ENCODE measurements around the gene PRIMPOL. TPM values are rescaled to one million over a fixed set of nuclear protein-coding genes. Genes with fewer than 3 reads are reported as not detected.
"Not testable (repeated sequence)": the region's sequence is repeated elsewhere in the genome, so short reads cannot be mapped to it uniquely, and the experiment has no call there.

The PRIMPOL gene
- total and polyA plus RNA-seq, 7 donors: 4.2 to 11.1 (median 5.7) TPM

- WGBS, 3 donors: 77 to 83% (median 80%) methylated on average over 7 to 8 of the region's 8 CpGs
Observed at GRCh38 chr4:184651899-184652298, 2.4 kb downstream of the PRIMPOL start.

GRCh38 chr4:184652681-184653080 is 3.1 kb downstream of the PRIMPOL start:
- not testable (repeated sequence) for DNase-seq; H3K36me3 ChIP-seq (ENCODE audit: insufficient read depth in 1 of 2, low read depth in 1 of 2); H3K27me3 ChIP-seq (ENCODE audit: insufficient read depth in 3 of 3, low read length in 2 of 3); H3K9me3 ChIP-seq; H3K4me3 ChIP-seq; ATAC-seq
- peaks cover 33% of the 10 kb centered on the region for H3K4me1 ChIP-seq
- intact Hi-C loops (cut with DNase I): loop anchor here in 1 of 2 donors (10.0 kb wide), 1 partner anchor 742 kb away; the partner anchor contains the start of genes ANKRD37 and LRP2BP
- H3K27ac ChIP-seq: peak overlapping the region; percentile 11

More at GRCh38 chr4:184651899-184652298, 2.4 kb downstream of the PRIMPOL start:
- TF ChIP-seq CTCF (IDR thresholded peaks at IDR 0.05): no peak
- intact Hi-C loops (cut with DNase I): loop anchor here in 1 of 2 donors (10.0 kb wide), 1 partner anchor 743 kb away; the partner anchor contains the start of genes ANKRD37 and LRP2BP
- no peaks in the 10 kb centered on the region for H3K27me3 ChIP-seq (ENCODE audit: insufficient read depth in 3 of 3, low read length in 2 of 3)
- H3K4me3 ChIP-seq: no peak overlapping the region
- no peak overlapping the region for H3K27ac ChIP-seq
- no peak for DNase-seq
- H3K36me3 ChIP-seq (ENCODE audit: insufficient read depth in 1 of 2, low read depth in 1 of 2): peaks cover 0 to 8% of the 10 kb centered on the region in 2 donors
- ATAC-seq: no peak
- no peaks in the 10 kb centered on the region for H3K9me3 ChIP-seq
- H3K4me1 ChIP-seq: peaks cover 41% of the 10 kb centered on the region

- Histone ChIP-seq H3K9me3 (no peaks in the 10 kb centered on the region), H3K36me3 (ENCODE audit: insufficient read depth in 1 of 2, low read depth in 1 of 2) (peaks cover 0 to 11% of the 10 kb centered on the region in 2 donors), H3K4me3 (no peak overlapping the region), H3K4me1 (peaks cover 29% of the 10 kb centered on the region), H3K27me3 (ENCODE audit: insufficient read depth in 3 of 3, low read length in 2 of 3) (no peaks in the 10 kb centered on the region), H3K27ac (peak overlapping the region; percentile 87)
- intact Hi-C loops (cut with DNase I): loop anchor here in 1 of 2 donors (10.0 kb wide), 1 partner anchor 741 kb away; the partner anchor contains the start of genes ANKRD37 and LRP2BP
- DNase-seq (no peak), ATAC-seq (peak in 2 of 4 donors; percentile 32 to 39)
- TF ChIP-seq CTCF (IDR thresholded peaks at IDR 0.05): no peak
- WGBS, 3 donors: 3 to 5% (median 4%) methylated on average over 2 of the region's 2 CpGs
Observed at GRCh38 chr4:184653650-184654049, 4.1 kb downstream of the PRIMPOL start.

- peaks cover 29% of the 10 kb centered on the region for H3K4me1 ChIP-seq
- no peaks in the 10 kb centered on the region for H3K27me3 ChIP-seq (ENCODE audit: insufficient read depth in 3 of 3, low read length in 2 of 3)
- no peak overlapping the region for H3K4me3 ChIP-seq
- peak; percentile 90 to 98 (median 96) for ATAC-seq
- TF ChIP-seq CTCF (IDR thresholded peaks at IDR 0.05): no peak
- H3K27ac ChIP-seq: peak overlapping the region; percentile 87
- intact Hi-C loops (cut with DNase I): loop anchor here (5.0 to 10.0 kb wide), 2 partner anchors 71 to 739 kb away; partner anchors contain the start of genes ANKRD37 (in 1 of the 2) and LRP2BP (in 1 of the 2)
- DNase-seq: peak; percentile 30 to 66
- 53 to 63% (median 53%) methylated on average over 8 of the region's 8 CpGs for WGBS, 3 donors
- peaks cover 0 to 32% of the 10 kb centered on the region in 2 donors for H3K36me3 ChIP-seq (ENCODE audit: insufficient read depth in 1 of 2, low read depth in 1 of 2)
- no peaks in the 10 kb centered on the region for H3K9me3 ChIP-seq
Observed at GRCh38 chr4:184655889-184656869, 6.6 kb downstream of the PRIMPOL start.

- no peak overlapping the region for H3K4me3 ChIP-seq
- intact Hi-C loops (cut with DNase I): loop anchor here (5.0 to 10.0 kb wide), 2 partner anchors 70 to 738 kb away; partner anchors contain the start of genes ANKRD37 (in 1 of the 2) and LRP2BP (in 1 of the 2)
- H3K4me1 ChIP-seq: peaks cover 26% of the 10 kb centered on the region
- no peaks in the 10 kb centered on the region for H3K9me3 ChIP-seq
- 88 to 92% (median 90%) methylated on average over 3 of the region's 3 CpGs for WGBS, 3 donors
- TF ChIP-seq CTCF (IDR thresholded peaks at IDR 0.05): no peak
- H3K36me3 ChIP-seq (ENCODE audit: insufficient read depth in 1 of 2, low read depth in 1 of 2): peaks cover 0 to 41% of the 10 kb centered on the region in 2 donors
- H3K27me3 ChIP-seq (ENCODE audit: insufficient read depth in 3 of 3, low read length in 2 of 3): no peaks in the 10 kb centered on the region
- no peak overlapping the region for H3K27ac ChIP-seq
- DNase-seq: no peak
- no peak for ATAC-seq
Observed at GRCh38 chr4:184657144-184657543, 7.6 kb downstream of the PRIMPOL start.

- not testable (repeated sequence) for H3K27me3 ChIP-seq (ENCODE audit: insufficient read depth in 3 of 3, low read length in 2 of 3); H3K9me3 ChIP-seq; ATAC-seq; H3K4me3 ChIP-seq; H3K27ac ChIP-seq; DNase-seq
- 97 to 98% (median 98%) methylated on average over 9 of the region's 9 CpGs for whole genome bisulfite sequencing, 3 donors
- intact Hi-C loops (cut with DNase I): loop anchor here (5.0 to 10.0 kb wide), 2 partner anchors 69 to 737 kb away; partner anchors contain the start of genes ANKRD37 (in 1 of the 2) and LRP2BP (in 1 of the 2)
- Histone ChIP-seq H3K4me1 (peaks cover 25% of the 10 kb centered on the region), H3K36me3 (ENCODE audit: insufficient read depth in 1 of 2, low read depth in 1 of 2) (peaks cover 0 to 41% of the 10 kb centered on the region in 2 donors)
Observed at GRCh38 chr4:184657820-184658219, 8.3 kb downstream of the PRIMPOL start.

Measured in psoas muscle (tissue), 8 donors.